GM18499 (cell line): ENCODE data around the gene CLDND1.

Source experiments
- ATAC-seq: cut with Tn5 transposase; IDR thresholded peaks from one replicate; pipeline ENCODE4 v1.9.1; 2021; ENCODE audit warnings: moderate number of reproducible peaks; ENCODE audit not compliant: insufficient read depth, unreplicated experiment

The CLDND1 gene

GRCh38 chr3:98552232-98553020 lies 29.7 kb upstream of the CLDND1 start:
- ATAC-seq: no peak

DNA sequence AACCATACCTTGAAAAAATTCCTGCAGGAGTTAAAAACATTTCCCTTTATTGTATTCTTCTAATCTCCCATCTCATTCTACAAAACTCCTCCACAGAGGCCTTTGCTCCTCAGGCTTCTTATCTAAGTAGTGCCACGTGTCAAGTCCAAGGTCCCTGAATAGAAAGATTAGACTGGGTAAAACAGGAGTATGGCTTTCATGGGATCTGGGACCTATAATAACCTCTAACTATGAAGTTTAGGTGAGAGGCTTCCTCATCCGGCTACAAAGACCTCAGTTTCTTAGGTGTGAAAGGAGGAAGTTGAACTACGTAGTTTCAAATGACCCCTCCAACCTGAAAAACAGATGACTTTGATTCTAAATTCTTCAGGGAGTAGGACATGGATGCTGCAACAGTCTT lies 29.1 kb upstream of the CLDND1 start:
- ATAC-seq: no peak

DNA sequence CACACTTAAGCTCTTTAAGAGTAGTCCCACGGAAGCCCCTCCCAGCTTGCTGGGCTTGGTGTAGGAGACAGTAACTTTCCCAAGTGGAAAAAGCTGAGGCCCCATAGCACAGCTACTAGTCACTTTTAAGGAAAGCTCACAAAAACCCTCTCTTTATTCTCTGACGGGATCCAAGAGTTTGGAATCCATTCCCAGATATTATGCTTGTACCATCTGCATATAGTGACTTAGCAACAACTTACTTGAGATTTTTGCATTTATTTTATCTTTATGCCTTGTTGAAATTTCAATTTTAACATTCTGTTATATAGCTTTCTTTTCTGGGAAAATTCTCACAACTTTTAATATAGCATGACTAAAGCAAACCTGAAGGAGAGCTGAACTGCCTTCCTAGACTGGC lies 28.5 kb upstream of the CLDND1 start:
- ATAC-seq: no peak

GRCh38 chr3:98550833-98551232 lies 28.1 kb upstream of the CLDND1 start:
- ATAC-seq: no peak

- ATAC-seq: no peak
These were observed 25.8 kb upstream of the CLDND1 start for GRCh38 chr3:98548544-98548943.

DNA sequence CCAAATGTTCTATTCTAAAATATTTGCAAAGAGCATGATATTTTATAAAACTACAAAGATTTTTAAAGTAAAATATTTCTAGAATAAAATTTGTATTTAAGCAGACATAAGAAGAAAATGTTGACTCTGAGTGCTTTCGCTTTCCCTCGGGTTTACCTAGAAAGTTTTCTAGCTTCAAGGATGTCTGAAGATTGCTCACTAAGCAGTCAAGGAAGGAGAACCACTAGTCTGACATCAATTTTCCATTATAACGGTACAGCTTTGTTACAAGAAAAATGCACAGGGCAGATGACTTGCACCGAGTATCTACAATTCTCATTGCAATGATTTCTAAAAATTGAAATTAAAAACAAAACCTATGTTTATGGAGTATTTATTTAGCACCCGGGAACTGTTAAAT lies 23.2 kb upstream of the CLDND1 start:
- peak; percentile 53 for ATAC-seq

GRCh38 chr3:98542623-98543022 lies 19.9 kb upstream of the CLDND1 start:
- ATAC-seq: no peak

DNA sequence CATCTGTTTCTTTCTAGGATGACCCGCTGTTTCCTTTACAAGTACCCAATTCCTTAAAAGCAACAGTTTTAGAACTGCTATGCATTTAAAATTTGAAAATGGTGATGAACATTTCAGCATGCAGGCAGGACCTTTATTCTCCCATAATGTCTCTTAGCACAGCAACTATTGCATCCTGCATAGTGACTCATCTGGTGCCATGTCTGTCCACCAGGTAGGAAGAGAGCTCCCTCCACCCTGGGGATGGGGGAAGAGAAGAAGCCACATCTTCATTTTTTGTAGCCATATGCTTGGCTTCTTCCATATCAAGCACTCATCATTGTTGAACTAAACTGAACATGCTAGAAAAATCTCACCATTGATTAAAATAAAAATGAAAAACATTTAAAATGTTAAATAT lies 19.0 kb upstream of the CLDND1 start:
- ATAC-seq: no peak

GRCh38 chr3:98540346-98540745 lies 17.6 kb upstream of the CLDND1 start:
- peak; percentile 24 for ATAC-seq

GRCh38 chr3:98536456-98537017 lies 13.8 kb upstream of the CLDND1 start:
- ATAC-seq: peak; percentile 78

DNA sequence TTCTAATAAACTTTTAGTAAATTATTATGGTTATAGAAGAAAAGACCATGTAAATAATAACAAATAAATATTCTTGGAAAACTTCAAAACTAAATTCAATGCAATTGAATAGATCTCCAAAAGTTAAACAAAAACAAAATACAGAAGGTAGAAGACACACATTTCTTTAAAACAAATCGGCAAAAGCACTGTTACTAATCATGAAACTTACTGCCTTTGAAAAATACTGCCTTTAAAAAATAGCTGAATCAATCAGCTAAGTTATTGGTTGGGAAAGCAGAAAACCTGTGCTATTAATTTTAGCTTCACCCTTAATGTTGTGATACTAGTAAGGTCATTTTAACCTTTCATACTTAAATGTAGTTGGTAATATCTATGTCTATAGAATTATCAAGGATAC lies 12.0 kb upstream of the CLDND1 start:
- no peak for ATAC-seq

- ATAC-seq: no peak
These were observed 11.5 kb upstream of the CLDND1 start for GRCh38 chr3:98534168-98534567.

GRCh38 chr3:98532709-98533571 lies 10.2 kb upstream of the CLDND1 start:
- ATAC-seq: no peak

DNA sequence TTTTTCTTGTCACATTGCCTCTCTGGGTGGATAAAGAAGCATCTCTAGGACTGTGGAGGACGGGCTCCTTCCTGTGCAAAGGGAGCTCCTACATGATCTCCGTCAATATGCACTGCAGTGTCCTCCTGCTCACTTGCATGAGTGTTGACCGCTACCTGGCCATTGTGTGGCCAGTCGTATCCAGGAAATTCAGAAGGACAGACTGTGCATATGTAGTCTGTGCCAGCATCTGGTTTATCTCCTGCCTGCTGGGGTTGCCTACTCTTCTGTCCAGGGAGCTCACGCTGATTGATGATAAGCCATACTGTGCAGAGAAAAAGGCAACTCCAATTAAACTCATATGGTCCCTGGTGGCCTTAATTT lies 9.6 kb upstream of the CLDND1 start:
- ATAC-seq: no peak

- ATAC-seq: peak; percentile 22
These were observed 9.0 kb upstream of the CLDND1 start, which contains the start of gene GPR15 for GRCh38 chr3:98531622-98532274. TSS of gene GPR15 (plus strand) at chr3:98531978. CDS start at chr3:98532034, 56 bp downstream.

DNA sequence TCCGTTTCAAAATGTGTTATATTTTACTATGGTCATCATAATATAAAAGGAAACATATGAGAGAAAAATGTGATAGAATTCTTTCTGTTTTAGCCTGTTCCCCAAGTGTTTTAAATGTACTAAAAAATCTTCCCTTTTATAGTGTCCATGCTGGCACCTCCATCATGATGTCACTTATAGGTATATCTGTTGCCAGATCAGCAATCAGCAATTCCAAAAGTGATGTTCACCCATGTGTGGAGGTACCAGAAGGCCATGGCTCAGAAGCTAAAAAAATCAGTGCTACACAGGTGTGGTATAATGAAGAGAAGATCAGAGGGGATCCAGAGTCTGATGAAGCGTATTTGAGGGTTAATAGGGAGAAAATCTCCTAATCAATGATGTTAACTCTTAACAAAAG lies 8.0 kb upstream of the CLDND1 start:
- no peak for ATAC-seq

- ATAC-seq: no peak
These were observed 7.3 kb upstream of the CLDND1 start for GRCh38 chr3:98529856-98530459.

GRCh38 chr3:98528474-98529346 lies 6.0 kb upstream of the CLDND1 start:
- no peak for ATAC-seq

- no peak for ATAC-seq
These were observed 2.8 kb upstream of the CLDND1 start for GRCh38 chr3:98525494-98525893.
